GM20000 (cell line): ENCODE data around the gene MGAM2.

Experiments used
- DNase-seq: peaks from one replicate; pipeline ENCODE4 v3.0.0; 2012; ENCODE audit warnings: low spot score
- CTCF ChIP-seq: IDR thresholded peaks from 2 replicates; pipeline ENCODE4 v1.5.1; 2012; ENCODE audit warnings: mild to moderate bottlenecking, control low read depth; ENCODE audit errors: extremely low read depth, missing control alignments

The MGAM2 gene

GRCh38 chr7:142176901-142177300, 65.4 kb downstream of the MGAM2 start:
- TF ChIP-seq CTCF: no peak
- DNase-seq: no peak

GRCh38 chr7:142177869-142178268, 66.4 kb downstream of the MGAM2 start:
- no peak for TF ChIP-seq CTCF

GRCh38 chr7:142180426-142180825, 68.9 kb downstream of the MGAM2 start:
- TF ChIP-seq CTCF: no peak
- no peak for DNase-seq

More at GRCh38 chr7:142177869-142178268, 66.4 kb downstream of the MGAM2 start:
- DNase-seq: no peak

GRCh38 chr7:142181211-142181610, 69.7 kb downstream of the MGAM2 start:
- DNase-seq: no peak
- no peak for TF ChIP-seq CTCF

GRCh38 chr7:142181966-142182365, 70.4 kb downstream of the MGAM2 start:
- DNase-seq: no peak
- TF ChIP-seq CTCF: no peak

- DNase-seq: no peak
- no peak for TF ChIP-seq CTCF
Observed at GRCh38 chr7:142185069-142185468, 73.6 kb downstream of the MGAM2 start.

- DNase-seq: no peak
- no peak for TF ChIP-seq CTCF
Observed at GRCh38 chr7:142185801-142186200, 74.3 kb downstream of the MGAM2 start.

GRCh38 chr7:142188154-142188553, 76.6 kb downstream of the MGAM2 start:
- DNase-seq: no peak
- no peak for TF ChIP-seq CTCF
